Activated CD4-positive, CD25-positive, alpha-beta regulatory T cell (primary cell): ENCODE results near the gene LASP1.
A peak's percentile ranks its signal among the peaks of the same experiment; 100 is the strongest.
"Not testable (repeated sequence)": the region's sequence is repeated elsewhere in the genome, so short reads cannot be mapped to it uniquely, and the experiment has no call there.

Experiments
- DNase-seq, 4 experiments: peaks; one replicate each; lab custom pipeline; 2025; lab: John Stamatoyannopoulos, UW

LASP1 gene

GRCh38 chr17:38910325-38910724 lies 40.5 kb downstream of the LASP1 start:
- no peak for DNase-seq

- DNase-seq: no peak
Observed at GRCh38 chr17:38911081-38911730, 41.3 kb downstream of the LASP1 start.

GRCh38 chr17:38911731-38912081 lies 41.8 kb downstream of the LASP1 start:
- not testable (repeated sequence) for DNase-seq

- DNase-seq: no peak
Observed at GRCh38 chr17:38912221-38912813, 42.5 kb downstream of the LASP1 start.

- no peak for DNase-seq
Observed at GRCh38 chr17:38914741-38915638, 45.1 kb downstream of the LASP1 start.

GRCh38 chr17:38915639-38915995 lies 45.8 kb downstream of the LASP1 start:
- DNase-seq: no peak

GRCh38 chr17:38916771-38917170 lies 46.9 kb downstream of the LASP1 start:
- no peak for DNase-seq

GRCh38 chr17:38917259-38917658 lies 47.4 kb downstream of the LASP1 start:
- no peak for DNase-seq

- DNase-seq: no peak
Observed at GRCh38 chr17:38918129-38918913, 48.5 kb downstream of the LASP1 start.

GRCh38 chr17:38918916-38919315 lies 49.1 kb downstream of the LASP1 start:
- DNase-seq: no peak

GRCh38 chr17:38919316-38920078 lies 49.6 kb downstream of the LASP1 start:
- no peak for DNase-seq

- DNase-seq: no peak
Observed at GRCh38 chr17:38920374-38921291, 50.8 kb downstream of the LASP1 start.

- DNase-seq: no peak
Observed at GRCh38 chr17:38921756-38922411, 52.0 kb downstream of the LASP1 start.

- DNase-seq: no peak
Observed at GRCh38 chr17:38922538-38923297, 52.9 kb downstream of the LASP1 start.

- DNase-seq: peak in 2 of 4 experiments; percentile 9 to 19
Observed at GRCh38 chr17:38925263-38925995, 55.6 kb downstream of the LASP1 start, which contains the start of gene LASP1NB. Gene LASP1NB, plus strand, starts transcription at chr17:38925614.

GRCh38 chr17:38926293-38927070 lies 56.6 kb downstream of the LASP1 start:
- no peak for DNase-seq

- not testable (repeated sequence) for DNase-seq
Observed at GRCh38 chr17:38930782-38931181, 60.9 kb downstream of the LASP1 start.
